ENCODE measurements around the gene NUP214.
A peak's percentile ranks its signal among the peaks of the same experiment; 100 is the strongest.
"Not testable (repeated sequence)": the region's sequence is repeated elsewhere in the genome, so short reads cannot be mapped to it uniquely, and the experiment has no call there.

NUP214 gene

GRCh38 chr9:131233556-131233955 lies 108.2 kb downstream of the NUP214 start:
- DNase-seq (ENCODE audit: low read depth, low spot score) = no peak

- no peak for DNase-seq (ENCODE audit: low read depth, low spot score)
These were observed 108.6 kb downstream of the NUP214 start for GRCh38 chr9:131233995-131234394.

GRCh38 chr9:131234799-131235479 lies 109.6 kb downstream of the NUP214 start:
- DNase-seq (ENCODE audit: low read depth, low spot score) = no peak

DNA sequence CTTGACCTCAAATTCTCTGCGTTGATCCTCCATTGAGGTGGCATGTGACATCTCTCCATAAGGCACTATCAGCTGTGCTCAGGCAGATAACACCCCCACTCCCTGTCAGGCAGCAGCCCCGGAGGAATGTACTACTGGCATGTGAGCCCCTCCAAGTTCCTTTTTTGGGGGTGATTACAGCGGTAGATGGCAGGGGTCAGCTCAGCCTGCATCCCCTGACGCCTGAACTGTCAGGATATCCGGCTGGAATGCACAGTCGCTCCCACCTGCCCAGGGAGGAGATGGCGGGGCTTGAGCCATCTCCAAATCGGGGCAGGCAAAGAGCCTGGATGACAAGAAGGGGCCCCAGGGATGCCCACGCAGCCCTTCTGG lies 110.1 kb downstream of the NUP214 start:
- DNase-seq (ENCODE audit: low read depth, low spot score) = no peak

- DNase-seq (ENCODE audit: low read depth, low spot score) = no peak
These were observed 110.8 kb downstream of the NUP214 start for GRCh38 chr9:131236161-131236560.

GRCh38 chr9:131236761-131237160 lies 111.4 kb downstream of the NUP214 start:
- no peak for DNase-seq (ENCODE audit: low read depth, low spot score)

DNA sequence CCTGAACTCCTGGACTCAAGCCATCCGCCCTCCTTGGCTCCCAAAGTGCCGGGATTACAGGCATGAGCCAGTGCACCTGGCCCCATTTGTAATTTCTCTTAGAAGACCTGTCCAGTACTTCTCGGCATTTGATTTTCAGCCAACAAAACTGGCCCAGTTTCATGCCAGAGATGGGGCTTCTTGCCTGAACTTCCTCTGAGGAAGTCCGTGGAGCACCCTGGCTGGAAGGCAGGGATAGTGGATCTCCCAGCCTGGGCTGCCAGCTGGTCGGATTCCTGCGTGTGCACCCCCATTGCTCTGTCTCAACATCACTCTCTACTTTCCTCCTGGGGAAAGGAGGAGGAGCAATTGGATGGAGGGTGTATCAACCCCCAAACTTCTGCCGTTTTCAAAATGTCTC lies 111.9 kb downstream of the NUP214 start:
- DNase-seq (ENCODE audit: low read depth, low spot score) = no peak

GRCh38 chr9:131237931-131238401 lies 112.6 kb downstream of the NUP214 start:
- peak; percentile 88 for DNase-seq (ENCODE audit: low read depth, low spot score)

GRCh38 chr9:131238402-131239021 lies 113.1 kb downstream of the NUP214 start:
- DNase-seq (ENCODE audit: low read depth, low spot score) = peak; percentile 77

DNA sequence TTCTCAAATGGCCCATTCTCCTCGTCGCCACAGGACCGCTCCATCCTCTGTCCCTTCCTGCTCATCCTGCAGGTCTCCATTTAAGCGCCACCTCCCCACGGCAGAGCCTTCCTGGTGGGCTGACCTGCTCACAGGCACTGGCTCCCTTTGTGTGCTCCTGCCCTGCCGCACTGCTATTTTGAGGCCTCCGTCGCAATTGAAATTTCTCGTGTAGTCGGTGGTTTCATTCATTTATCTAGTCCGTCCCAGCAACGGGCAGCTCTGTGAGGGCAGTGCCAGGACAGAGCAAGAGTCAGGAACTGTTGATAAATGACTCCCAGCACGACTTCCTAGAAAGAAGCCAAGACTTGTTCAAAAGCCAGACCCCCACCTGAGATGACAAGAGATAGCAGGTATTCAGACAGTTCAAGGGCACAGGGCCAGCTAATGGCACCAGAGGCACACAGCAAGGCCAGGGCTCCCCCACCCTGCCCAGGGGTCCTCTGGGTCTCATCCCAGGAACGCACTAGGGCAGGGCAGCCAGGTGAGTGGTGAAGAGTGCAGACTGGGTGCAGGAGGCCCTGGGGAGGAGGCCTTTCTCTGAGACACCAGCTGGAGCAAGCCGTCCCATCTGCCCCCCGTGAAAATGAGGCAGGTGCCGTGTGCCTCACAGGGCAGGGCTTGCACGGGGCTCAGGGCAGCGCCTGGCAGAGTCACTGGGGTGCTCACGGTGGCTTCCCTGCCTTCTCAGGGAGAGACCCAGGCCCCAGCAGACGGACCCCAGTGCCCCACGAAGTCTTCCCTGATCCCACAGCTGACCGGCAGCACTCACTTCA lies 114.0 kb downstream of the NUP214 start:
- DNase-seq (ENCODE audit: low read depth, low spot score) = no peak

GRCh38 chr9:131240047-131240921 lies 114.9 kb downstream of the NUP214 start:
- DNase-seq (ENCODE audit: low read depth, low spot score) = no peak

DNA sequence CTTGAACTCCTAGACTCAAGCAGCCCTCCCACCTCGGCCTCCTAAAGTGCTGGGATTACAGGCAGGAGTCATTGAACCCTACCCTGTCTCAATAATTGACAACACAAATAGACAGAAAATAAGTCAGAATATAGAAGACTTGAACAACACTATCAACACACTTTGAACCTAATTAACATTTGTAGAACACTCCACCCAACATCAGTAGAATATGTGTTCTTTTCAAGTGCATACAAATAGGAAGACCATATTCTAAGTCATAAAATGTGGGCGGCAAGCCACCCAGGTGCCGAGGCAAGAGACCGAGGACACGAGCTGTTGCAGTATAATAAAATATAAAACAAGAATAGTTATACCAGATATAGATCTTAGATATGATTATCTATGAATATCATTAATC lies 118.9 kb downstream of the NUP214 start:
- DNase-seq (ENCODE audit: low read depth, low spot score) = not testable (repeated sequence)

- DNase-seq (ENCODE audit: low read depth, low spot score) = no peak
These were observed 121.2 kb downstream of the NUP214 start for GRCh38 chr9:131246618-131247017.

GRCh38 chr9:131252120-131252519 lies 126.7 kb downstream of the NUP214 start:
- no peak for DNase-seq (ENCODE audit: low read depth, low spot score)

DNA sequence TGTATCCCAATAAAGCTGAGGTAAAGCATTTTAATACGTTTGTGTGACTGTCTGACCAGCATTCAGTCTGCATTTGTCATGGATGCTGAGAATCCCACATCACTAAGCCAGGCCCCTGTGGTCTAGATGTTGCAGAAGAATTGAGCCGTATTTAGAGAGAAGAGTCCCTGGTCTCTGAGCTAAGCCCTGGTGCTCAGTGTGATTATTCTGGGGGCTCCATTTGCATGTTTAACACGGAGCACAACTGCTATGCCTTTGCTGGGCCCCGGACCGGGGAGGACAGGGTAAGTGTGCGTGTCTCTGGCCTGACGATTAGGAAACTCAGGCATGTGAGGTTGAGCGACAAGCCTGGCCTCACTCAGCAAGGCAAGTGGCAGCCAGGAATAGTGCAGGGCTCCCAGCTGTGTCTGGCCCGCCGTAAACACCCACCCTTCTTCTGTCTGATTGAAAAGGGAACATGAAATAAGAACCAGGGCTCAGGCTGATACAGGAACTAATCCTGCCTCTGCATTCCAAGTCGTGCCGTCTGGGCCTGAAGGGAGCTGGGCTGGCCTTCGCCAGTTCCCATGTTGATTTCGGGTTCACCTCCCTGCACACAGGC lies 128.6 kb downstream of the NUP214 start:
- DNase-seq (ENCODE audit: low read depth, low spot score) = peak; percentile 57

DNA sequence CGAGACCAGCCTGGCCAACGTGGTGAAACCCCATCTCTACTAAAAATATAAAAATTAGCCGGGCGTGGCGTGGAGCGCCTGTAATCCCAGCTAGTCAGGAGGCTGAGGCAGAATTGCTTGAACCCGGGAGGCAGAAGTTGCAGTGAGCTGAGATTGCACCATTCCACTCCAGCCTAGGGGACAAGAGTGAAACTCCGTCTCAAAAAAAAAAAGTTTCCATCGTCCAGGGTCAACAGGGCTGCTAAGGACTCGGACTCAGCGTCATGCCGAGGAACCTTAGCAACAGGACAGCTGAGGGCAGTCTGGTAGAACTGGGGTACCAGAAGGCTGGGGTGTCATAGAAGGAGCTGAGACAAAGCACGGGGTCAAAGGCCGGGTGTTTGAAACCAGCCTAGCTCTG lies 129.2 kb downstream of the NUP214 start:
- no peak for DNase-seq (ENCODE audit: low read depth, low spot score)

DNA sequence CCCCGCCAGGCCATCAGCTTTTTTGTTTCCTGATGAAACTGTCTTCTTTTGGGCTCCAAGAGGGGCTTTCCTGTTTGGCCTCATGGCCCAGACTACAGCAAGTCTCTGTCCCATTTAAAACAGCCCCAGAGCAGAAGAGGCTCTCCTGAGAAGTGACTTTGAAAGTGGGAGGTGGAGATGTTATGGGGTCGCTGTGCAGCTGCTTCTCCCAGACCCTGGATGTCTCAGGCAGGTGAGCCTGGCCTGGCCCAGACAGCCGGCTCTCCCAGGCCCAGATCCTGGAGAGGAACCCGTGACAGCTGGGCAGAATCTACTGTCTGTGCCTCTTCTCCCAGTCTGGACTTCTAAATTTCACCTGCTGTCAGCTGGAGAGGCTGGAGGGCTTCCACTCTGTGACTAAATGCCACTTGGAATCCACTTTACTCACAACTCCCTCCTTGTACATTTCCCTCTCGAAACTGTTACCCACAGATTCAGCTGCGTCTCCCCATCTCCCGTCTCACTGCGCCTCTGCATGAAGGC lies 130.4 kb downstream of the NUP214 start:
- DNase-seq (ENCODE audit: low read depth, low spot score) = no peak

DNA sequence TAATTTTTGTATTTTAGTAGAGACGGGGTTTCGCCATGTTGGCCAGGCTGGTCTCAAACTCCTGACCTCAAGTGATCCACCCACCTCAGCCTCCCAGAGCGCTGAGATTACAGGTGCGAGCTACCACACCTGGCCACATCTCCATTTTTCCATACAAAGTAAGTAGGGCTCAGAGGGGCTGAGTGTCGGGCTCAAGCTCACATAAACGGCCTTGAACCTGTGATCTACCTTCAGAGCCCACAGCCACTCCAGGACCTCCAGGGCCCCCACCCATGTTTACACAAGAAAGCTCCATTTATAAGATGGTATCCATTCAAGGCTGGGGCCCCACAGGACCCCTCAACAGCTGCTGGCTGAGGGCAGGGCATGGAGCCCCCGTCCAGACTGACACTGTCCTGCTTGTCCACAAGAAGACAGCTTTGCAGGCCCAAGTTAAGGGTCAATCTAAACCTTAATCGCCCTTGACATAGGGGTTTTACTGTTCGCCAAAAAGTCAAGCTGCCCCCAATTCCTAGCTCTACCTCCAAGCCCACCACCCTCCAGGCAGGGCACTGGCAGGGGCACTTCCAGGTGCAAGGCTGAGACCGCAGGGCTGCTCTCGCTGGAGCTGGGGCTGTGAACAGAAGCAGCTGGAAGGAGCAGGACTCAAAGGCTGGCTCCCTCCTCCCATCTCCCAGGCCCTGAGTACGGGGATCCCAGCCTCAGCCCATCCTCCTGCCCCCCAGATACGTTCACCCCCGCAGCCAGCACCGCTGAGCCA lies 132.1 kb downstream of the NUP214 start:
- DNase-seq (ENCODE audit: low read depth, low spot score) = no peak

GRCh38 chr9:131258186-131258585 lies 132.8 kb downstream of the NUP214 start:
- DNase-seq (ENCODE audit: low read depth, low spot score) = no peak

Data from astrocyte of the hippocampus (primary cell).